Amygdala (tissue), 56 donors: ENCODE data around the gene BCL2.
A peak's percentile ranks its signal among the peaks of the same experiment; 100 is the strongest.

ENCODE experiments used
- DNase-seq, 56 donors: peaks; one replicate each; lab custom pipeline; 2025; lab: John Stamatoyannopoulos, UW

The BCL2 gene

DNA sequence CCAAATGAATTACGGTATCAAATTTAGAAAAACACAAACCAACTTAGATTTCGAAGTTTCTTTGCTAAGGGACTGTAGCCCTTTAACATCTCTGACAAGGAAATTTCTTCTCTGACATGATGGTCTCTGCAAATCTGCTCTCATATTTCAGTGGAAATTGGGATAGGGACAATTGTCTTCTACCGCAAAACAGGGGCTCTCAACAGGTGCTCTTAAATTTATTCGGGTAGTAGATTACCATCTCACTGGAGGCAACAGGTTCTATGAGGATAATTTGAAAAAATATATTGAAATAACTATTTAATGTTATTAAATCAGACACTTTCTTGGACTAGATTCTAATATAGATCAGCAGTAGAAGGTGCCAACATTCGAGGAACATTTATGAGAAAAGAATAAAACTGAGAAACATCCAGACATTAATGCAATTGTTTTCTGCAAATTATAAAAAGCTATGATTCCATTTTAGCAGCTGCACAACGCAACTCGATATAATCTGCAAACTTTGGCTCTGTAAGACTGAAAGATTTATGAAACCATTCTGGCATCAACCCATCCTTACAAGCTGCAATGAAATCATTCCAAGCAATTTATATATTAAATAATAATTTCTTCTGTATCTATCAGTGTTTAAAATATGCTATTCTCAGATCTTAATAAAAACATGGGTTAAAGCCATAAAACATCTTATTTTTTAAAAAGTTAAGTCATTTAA lies 10.0 kb upstream of the BCL2 start:
- no peak for DNase-seq

GRCh38 chr18:63326011-63326410 lies 6.4 kb upstream of the BCL2 start:
- no peak for DNase-seq

DNA sequence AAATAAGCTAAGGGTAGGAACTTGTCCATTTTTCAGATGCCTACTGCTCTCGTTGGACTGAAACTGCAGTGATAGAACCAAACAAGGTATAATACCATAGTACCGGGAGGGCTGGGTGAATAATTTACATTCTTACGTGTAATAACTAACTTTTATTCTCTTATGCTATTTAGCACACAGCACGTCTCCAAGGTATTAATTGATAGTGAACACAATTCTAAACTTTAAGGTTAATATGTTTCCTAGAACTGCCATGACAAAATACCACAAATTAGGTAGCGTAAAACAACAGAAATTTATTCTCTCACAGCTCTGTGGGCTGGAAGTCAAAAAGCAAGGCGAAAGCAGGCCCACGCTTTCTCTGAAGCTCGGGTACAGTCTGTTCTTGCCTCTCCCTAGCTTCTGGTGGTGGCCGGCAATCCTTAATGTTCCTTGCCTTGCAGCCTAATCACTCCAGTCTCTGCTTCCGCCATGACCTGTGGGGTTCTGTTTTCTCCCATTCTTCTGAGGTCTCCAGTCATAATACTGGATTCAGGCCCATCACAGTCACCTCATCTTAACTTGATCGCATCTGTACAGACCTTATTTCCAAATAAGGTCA lies 5.6 kb upstream of the BCL2 start:
- DNase-seq, result peak in 2 of 56 donors; percentile 5 to 11

DNA sequence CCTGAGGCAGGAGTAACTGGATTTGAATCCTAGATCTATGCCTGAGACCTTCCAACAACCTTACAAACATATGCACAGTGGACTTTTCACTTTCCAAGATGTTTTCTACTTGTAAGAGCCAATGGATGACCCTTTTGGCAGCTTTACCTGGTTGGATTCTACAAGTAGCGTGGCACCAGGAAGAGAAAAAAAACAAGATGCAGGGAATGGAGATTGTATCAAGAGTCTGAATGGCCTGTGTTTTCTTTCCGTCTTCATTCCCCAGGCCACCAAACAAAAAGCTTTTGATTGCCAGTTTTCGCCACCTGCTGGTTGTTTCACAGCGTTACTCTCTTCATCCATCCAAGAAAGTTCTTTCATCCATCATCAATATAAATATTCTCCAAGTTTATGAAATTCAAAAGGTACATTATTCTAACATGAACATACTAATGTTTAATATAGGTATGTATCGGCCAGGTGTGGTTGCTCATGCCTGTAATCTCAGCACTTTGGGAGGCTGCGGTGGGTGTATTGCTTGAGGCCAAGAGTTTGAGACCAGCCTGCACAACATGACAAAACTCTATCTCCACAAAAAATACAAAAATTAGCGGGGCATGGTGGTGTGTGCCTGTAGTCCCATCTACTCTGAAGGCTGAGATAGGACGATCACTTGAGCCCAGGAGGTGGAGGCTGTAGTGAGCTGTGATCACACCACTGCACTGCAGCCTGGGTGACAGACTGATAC lies 3.5 kb upstream of the BCL2 start:
- DNase-seq, result peak in 43 of 56 donors; percentile 7 to 77 (median 38)

- DNase-seq, result no peak
Measured at GRCh38 chr18:63322206-63322605, 2.6 kb upstream of the BCL2 start.

- no peak for DNase-seq
Measured at GRCh38 chr18:63321291-63321690, 1.7 kb upstream of the BCL2 start.

- DNase-seq, result peak in 3 of 56 donors; percentile 37 to 53 (median 47)
Measured at GRCh38 chr18:63320975-63321265, 1.4 kb upstream of the BCL2 start.

GRCh38 chr18:63320123-63320974 lies 780 bp upstream of the BCL2 start:
- DNase-seq, result peak in 53 of 56 donors; percentile 23 to 90 (median 76)

DNA sequence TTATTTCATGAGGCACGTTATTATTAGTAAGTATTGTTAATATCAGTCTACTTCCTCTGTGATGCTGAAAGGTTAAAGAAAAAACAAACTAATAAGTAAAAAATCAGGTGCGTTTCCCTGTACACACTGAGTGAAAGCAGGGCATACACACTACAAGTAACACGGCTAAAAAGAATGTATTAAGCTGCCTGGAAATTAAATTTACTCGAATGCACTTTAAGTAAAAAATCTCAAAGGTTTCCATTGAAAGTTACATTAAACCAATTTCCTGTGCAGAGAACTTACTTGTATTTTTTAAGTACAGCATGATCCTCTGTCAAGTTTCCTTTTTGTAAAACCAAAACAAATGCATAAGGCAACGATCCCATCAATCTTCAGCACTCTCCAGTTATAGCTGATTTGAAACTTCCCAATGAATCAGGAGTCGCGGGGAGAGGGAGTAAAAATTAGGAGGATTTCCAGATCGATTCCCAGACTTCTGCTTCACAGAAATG lies 633 bp downstream of the BCL2 start:
- DNase-seq, result no peak

DNA sequence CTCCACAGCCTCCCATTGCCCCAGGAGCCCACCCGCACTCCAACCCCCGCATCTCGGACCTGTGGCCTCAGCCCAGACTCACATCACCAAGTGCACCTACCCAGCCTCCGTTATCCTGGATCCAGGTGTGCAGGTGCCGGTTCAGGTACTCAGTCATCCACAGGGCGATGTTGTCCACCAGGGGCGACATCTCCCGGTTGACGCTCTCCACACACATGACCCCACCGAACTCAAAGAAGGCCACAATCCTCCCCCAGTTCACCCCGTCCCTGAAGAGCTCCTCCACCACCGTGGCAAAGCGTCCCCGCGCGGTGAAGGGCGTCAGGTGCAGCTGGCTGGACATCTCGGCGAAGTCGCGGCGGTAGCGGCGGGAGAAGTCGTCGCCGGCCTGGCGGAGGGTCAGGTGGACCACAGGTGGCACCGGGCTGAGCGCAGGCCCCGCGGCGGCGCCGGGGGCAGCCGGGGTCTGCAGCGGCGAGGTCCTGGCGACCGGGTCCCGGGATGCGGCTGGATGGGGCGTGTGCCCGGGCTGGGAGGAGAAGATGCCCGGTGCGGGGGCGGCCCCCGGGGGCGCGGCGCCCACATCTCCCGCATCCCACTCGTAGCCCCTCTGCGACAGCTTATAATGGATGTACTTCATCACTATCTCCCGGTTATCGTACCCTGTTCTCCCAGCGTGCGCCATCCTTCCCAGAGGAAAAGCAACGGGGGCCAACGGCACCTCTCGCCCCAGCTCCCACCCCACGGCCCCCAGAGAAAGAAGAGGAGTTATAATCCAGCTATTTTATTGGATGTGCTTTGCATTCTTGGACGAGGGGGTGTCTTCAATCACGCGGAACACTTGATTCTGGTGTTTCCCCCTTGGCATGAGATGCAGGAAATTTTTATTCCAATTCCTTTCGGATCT lies 1.3 kb downstream of the BCL2 start:
- peak in 51 of 56 donors; percentile 9 to 77 (median 45) for DNase-seq

DNA sequence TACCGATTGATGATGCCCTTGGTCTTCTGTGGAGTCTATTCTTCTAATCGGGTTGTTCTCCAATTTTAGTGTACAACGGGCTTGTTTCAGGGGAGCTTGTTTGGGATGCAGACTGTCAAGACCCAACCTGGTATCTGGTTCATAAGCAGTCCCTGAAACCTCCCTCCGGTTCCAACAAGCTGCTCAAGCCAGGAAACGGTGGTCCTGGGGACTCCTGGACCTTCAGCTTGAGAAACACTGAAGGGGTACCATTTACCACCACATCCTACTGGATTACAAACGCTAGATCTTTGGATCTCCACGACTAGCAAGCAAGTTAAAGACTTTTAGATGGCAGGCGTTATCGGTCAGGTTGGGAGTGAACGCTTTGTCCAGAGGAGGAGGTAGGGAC lies 2.0 kb downstream of the BCL2 start:
- peak in 1 of 56 donors; percentile 42 for DNase-seq

DNA sequence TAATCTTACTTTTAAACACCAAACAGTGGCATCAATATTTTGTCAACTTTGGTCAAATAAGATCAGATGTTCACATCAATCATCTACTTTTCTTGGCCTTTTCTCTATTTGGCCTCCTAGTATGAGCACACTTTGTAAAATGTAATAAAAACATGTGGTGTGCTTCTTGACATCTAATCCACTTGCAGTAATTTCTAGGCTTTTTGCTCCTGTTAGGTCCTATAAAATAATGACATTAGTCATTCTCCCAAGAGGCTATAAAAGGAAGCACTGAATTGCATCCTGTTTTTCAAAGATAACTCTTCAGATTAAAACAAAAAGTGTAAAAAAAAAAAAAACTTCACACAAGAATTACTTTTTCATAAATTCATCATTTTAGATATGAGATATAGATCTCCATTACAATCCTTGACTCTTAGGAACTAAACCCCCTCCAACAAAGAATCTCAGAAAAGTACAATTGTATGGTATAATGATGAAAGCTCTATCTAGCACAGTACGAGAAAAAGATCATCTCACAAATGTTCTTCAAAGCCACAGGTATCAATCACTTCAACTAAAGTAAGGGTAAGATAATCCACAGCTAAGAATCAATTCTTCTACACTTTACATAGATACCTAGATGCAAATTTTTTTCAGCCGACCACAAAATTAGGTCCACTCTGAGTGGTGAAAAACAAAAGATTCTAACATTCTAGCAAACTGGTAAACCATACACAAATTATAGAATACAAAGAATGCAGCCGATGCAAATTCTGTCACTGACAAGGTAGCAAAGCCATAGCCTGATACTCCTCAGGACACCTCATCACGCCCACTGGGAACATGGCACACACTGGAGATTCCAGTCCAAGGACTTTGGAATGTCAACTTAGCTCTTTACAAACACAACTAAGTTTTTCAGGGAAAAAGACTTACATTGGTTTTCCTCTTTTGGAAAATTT lies 2.7 kb downstream of the BCL2 start:
- no peak for DNase-seq

GRCh38 chr18:63315876-63316275 lies 3.7 kb downstream of the BCL2 start:
- no peak for DNase-seq

DNA sequence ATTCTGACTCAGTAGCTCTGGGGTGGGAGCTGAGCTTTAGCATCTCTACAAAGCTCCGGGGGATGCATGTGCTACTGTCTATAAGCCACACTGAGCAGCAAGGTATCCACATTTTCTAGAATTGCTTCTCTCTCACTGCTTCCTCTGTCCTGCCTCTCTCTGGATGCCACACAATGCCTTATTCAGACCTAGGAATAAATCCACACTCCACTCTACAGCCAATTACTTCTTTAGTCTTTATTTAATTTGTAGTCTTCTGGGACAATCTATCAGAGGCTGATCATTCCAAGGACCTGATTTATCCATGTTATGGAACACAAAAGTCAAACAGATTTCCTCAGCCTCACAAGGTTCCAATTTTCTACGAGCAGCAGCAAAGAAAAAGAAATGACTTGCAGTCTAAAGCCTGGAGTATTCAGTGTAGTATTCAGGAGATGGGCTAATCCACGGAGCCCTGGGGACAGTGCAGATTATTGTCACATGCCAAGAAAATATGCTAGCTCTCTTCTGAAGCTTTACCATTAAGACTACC lies 4.4 kb downstream of the BCL2 start:
- peak in 1 of 56 donors; percentile 28 for DNase-seq

GRCh38 chr18:63314062-63314790 lies 5.3 kb downstream of the BCL2 start:
- no peak for DNase-seq

DNA sequence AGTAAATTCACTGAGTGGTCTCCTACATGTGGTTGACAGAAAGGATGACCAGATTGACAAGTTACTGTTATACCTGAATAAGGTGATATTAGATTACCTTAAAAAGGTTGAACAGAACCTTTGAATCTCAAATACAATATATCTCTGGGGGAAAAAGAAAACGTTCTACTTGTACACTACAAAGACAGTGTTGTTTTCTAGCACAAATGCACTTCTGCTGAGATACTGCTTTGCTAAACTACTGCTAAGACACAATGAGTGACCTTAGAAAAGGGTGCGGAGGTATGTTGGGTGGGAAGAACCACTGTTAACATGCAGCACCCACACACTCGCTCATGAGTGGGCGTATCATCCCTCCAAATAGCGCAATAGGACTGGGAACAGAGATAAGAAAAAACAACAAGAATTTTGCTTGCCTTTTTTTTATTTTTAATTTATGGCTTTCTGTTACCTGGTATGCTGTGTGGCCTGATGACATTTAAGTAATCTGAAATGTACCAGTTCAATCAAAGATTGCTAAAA lies 6.1 kb downstream of the BCL2 start:
- DNase-seq, result no peak

DNA sequence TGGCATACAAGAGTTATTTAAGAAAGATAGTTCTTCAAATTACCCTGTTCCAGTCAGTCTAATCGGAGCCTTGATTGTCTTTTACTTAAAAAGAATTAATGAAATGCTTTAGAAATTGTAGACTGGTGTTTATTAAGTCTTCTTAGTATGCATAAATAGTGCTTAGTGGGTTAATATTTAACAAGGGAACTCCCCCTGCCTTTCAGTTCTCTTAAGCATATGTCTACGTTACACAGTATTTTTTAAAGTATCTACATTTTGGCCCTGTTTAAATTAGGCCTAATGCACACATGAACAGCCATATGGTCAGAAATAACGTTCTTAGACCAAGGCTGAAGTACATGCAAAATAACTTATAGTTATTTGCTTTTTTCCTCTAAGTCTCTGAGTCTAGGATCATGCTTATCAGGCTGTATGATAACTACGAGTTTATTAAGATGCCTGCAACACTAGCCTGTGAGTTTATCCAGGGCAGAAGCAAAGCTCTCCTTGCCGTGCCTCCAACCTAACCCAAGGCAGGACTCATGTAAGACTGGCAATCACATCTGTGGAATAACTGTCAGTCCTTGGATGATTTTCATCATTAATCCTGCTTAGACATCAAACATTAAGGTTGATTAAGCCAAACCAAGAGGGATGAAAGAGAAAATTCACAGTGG lies 6.7 kb downstream of the BCL2 start:
- DNase-seq, result no peak
